SH-SY5Y (cell line): ENCODE measurements around the gene SLC52A1.

Source experiments
- GATA2 ChIP-seq: IDR thresholded peaks from 2 replicates; pipeline ENCODE4 v1.6.1; 2011; ENCODE audit warnings: mild to moderate bottlenecking, low read depth, low read length
- GATA3 ChIP-seq: IDR thresholded peaks from 2 replicates; pipeline ENCODE4 v1.6.1; 2011; ENCODE audit warnings: low read depth, mild to moderate bottlenecking, low read length, moderate library complexity

DNA sequence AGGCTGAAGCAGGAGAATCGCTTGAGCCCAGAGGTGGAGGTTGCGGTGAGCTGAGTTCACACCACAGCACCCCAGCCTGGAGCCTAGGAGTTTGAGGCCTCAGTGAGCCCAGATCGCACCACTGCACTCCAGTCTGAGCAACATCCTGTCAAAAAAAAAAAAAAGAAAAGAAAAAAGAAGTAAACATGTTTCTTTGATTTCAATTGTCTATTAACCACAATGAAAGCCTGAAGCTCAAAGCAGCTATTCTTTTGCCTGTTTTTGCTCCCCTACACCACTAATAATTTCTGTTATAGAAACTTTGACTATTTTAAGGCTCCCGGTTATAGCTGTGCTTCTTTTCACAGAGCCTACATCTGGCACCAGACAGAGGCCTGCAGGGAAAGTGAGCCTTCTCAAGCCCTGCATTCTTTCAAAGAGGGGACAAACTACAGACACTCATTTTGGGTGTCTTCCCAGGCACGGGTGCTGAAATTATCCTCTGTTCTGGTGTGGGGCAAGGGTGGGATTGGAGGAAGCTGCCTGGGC is 14.2 kb upstream of the SLC52A1 start:
- TF ChIP-seq GATA3 (no peak), GATA2 (no peak)
